ENCODE data around the gene UNC50. TPM values are rescaled to one million over a fixed set of nuclear protein-coding genes. Genes with fewer than 3 reads are reported as not detected.
"Not testable (repeated sequence)": the region's sequence is repeated elsewhere in the genome, so short reads cannot be mapped to it uniquely, and the experiment has no call there.

The UNC50 gene
- total and polyA plus RNA-seq, 7 donors = 12.5 to 61.0 (median 39.4) TPM

DNA sequence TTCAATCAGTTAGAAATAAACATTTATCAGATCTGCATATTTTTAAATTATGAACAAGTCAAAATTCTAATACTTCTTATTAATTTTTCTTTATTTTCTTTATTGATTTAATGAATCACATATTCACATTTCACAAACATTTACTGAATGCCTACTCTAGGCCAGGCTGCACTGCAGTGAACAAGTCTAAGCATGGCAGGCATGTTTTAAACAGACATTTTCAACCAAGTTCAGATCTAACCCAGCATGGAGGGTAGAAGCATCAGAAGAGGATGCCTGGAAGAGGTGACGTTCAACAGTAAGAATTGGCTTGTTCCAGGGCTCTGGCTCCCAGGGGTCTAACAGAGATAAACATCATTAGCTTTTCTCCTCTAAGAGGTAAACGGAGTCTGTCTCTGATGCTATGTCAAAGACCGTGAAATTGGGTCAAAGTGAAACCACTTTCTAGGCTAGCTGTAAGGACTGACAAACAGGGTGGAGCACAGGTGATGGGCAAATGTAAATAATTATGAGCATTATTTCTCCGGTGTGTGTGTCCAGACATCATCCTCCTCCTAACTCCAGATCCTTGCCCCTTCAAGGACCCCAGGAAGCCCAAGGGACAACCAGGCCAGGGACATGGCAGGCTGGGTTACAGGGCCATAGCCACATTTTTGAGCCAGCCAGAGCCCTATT lies 50.6 kb downstream of the UNC50 start:
- DNase-seq = no peak
- H3K9me3 ChIP-seq = no peaks in the 10 kb centered on the region
- intact Hi-C loops (cut with DNase I) = no loop called here
- 77 to 83% methylated on average over 4 of the region's 4 CpGs for WGBS, 2 donors
- H3K27me3 ChIP-seq = no peaks in the 10 kb centered on the region
- H3K27ac ChIP-seq = no peak overlapping the region
- no peaks in the 10 kb centered on the region for H3K4me1 ChIP-seq
- no peak overlapping the region for H3K4me3 ChIP-seq
- TF ChIP-seq EP300 (IDR thresholded peaks at IDR 0.05) = no peak
- TF ChIP-seq POLR2AphosphoS5 (IDR thresholded peaks at IDR 0.05) = no peak
- TF ChIP-seq POLR2A (IDR thresholded peaks at IDR 0.05) = no peak
- H3K36me3 ChIP-seq = peaks cover 0 to 5% (median 0%) of the 10 kb centered on the region in 4 donors

DNA sequence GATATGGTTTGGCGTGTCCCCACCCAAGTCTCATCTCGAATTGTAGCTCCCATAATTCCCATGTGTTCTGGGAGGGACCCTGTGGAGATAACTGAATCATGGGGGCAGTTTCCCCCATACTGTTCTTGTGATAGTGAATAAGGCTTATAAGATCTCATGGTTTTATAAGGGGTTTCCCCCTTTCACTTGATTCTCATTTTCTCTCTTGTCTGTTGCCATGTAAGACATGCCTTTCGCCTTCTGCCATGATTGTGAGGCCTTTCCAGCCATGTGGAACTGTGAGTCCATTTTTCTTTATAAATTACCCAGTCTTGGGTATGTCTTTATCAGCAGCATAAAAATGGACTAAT lies 51.1 kb downstream of the UNC50 start:
- H3K27me3 ChIP-seq; H3K4me3 ChIP-seq; DNase-seq; intact Hi-C loops (cut with DNase I); H3K4me1 ChIP-seq; H3K27ac ChIP-seq; H3K36me3 ChIP-seq; H3K9me3 ChIP-seq: not testable (repeated sequence)
- WGBS, 2 donors = 83 to 93% methylated on average over 3 of the region's 3 CpGs

DNA sequence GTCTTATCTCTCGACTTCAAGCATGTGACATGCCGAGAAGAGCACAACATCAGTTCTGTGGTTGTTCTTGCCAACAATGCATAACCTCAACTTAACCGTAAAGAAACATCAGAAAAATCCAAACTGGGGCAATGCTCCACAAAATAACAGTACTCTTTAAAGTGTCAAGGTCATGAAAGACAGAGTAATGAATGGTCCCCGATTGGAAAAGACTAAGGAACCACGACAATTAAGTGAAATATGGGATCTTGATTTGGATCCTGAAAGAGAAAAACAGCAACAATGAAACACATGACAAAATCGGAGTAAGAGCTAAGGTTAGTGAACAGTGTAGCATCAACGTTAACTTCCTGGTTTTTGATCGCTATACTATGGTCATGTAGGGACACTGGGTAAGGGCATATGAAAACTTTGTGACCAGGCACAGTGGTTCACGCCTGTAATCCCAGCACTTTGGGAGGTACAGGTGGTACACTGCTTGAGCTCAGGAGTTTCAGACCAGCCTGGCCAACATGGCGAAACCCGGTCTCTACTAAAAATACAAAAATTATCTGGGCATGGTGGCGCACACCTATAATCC lies 55.2 kb downstream of the UNC50 start:
- TF ChIP-seq, protein P1, sequence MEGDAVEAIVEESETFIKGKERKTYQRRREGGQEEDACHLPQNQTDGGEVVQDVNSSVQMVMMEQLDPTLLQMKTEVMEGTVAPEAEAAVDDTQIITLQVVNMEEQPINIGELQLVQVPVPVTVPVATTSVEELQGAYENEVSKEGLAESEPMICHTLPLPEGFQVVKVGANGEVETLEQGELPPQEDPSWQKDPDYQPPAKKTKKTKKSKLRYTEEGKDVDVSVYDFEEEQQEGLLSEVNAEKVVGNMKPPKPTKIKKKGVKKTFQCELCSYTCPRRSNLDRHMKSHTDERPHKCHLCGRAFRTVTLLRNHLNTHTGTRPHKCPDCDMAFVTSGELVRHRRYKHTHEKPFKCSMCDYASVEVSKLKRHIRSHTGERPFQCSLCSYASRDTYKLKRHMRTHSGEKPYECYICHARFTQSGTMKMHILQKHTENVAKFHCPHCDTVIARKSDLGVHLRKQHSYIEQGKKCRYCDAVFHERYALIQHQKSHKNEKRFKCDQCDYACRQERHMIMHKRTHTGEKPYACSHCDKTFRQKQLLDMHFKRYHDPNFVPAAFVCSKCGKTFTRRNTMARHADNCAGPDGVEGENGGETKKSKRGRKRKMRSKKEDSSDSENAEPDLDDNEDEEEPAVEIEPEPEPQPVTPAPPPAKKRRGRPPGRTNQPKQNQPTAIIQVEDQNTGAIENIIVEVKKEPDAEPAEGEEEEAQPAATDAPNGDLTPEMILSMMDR (IDR thresholded peaks at IDR 0.05) = no peak
- TF ChIP-seq POLR2A (IDR thresholded peaks at IDR 0.05) (no peak), POLR2AphosphoS5 (IDR thresholded peaks at IDR 0.05) (no peak), EP300 (IDR thresholded peaks at IDR 0.05) (no peak)
- Histone ChIP-seq H3K9me3 (no peaks in the 10 kb centered on the region), H3K27ac (no peak overlapping the region), H3K36me3 (peaks cover 0 to 5% (median 0%) of the 10 kb centered on the region in 4 donors), H3K27me3 (no peaks in the 10 kb centered on the region), H3K4me1 (no peaks in the 10 kb centered on the region), H3K4me3 (no peak overlapping the region)
- DNase-seq = no peak
- WGBS, 2 donors = 80 to 91% methylated on average over 12 of the region's 12 CpGs
- intact Hi-C loops (cut with DNase I) = no loop called here

DNA sequence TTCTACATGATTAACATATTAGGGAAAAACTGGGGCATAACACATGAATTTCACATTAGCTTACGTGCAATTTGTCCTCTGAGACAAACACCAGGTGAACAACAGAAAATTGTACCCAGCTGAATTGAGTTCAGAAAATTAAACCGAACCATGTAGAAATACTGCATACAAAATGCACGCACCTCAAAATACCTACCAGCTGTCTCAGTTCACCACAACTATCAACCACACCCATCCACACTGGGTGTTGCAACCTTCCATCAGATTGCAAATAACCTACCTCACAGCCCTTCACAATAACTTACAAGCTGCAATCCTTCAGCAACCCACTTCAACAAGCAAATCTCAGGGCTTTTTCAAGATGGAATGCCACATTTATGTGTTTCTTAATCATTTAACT lies 55.9 kb downstream of the UNC50 start:
- Histone ChIP-seq H3K36me3 (peaks cover 0 to 5% (median 0%) of the 10 kb centered on the region in 4 donors), H3K9me3 (no peaks in the 10 kb centered on the region), H3K27me3 (no peaks in the 10 kb centered on the region), H3K27ac (no peak overlapping the region), H3K4me1 (no peaks in the 10 kb centered on the region), H3K4me3 (no peak overlapping the region)
- no peak for DNase-seq
- TF ChIP-seq EP300 (IDR thresholded peaks at IDR 0.05) = no peak
- no peak for TF ChIP-seq POLR2AphosphoS5 (IDR thresholded peaks at IDR 0.05)
- no peak for TF ChIP-seq POLR2A (IDR thresholded peaks at IDR 0.05)
- TF ChIP-seq, protein P1 (IDR thresholded peaks at IDR 0.05) = no peak
- WGBS, 2 donors = 69 to 75% methylated on average over 3 of the region's 3 CpGs
- intact Hi-C loops (cut with DNase I) = no loop called here

DNA sequence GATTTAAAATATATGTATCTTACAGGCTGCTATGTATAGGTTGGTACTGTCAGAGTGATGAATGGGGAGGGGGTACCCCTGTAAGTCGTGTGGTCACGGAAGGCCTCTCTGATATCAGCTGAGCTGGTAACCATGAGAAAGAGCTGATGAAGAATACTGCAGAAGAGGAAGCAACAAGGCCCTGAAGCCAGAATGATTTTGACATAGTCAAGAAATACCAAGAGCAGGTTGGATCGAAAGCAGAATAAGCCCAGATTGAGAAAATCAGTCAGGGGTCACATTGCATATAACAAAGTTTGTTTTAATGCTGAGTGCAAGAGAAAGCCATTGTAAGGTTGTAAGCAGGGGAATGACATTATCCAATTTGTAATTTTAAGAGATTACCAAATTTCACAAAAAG lies 57.3 kb downstream of the UNC50 start:
- intact Hi-C loops (cut with DNase I) = no loop called here
- H3K36me3 ChIP-seq = peaks cover 0 to 5% (median 0%) of the 10 kb centered on the region in 4 donors
- no peaks in the 10 kb centered on the region for H3K9me3 ChIP-seq
- DNase-seq = no peak
- H3K4me1 ChIP-seq = no peaks in the 10 kb centered on the region
- 83 to 95% methylated on average over 3 of the region's 3 CpGs for WGBS, 2 donors
- H3K4me3 ChIP-seq = no peak overlapping the region
- TF ChIP-seq POLR2AphosphoS5 (IDR thresholded peaks at IDR 0.05) = no peak
- TF ChIP-seq EP300 (IDR thresholded peaks at IDR 0.05) = no peak
- no peak for TF ChIP-seq POLR2A (IDR thresholded peaks at IDR 0.05)
- TF ChIP-seq, protein P1 (IDR thresholded peaks at IDR 0.05) = no peak
- H3K27ac ChIP-seq = no peak overlapping the region
- H3K27me3 ChIP-seq = no peaks in the 10 kb centered on the region

Other genes starting within 250 kb of the UNC50 start
- gene INPP4A, start 163.7 kb upstream of the UNC50 start, total RNA-seq = 10 to 100 TPM; 30.4 to 49.9 (median 39.9) TPM
- 10 to 100 TPM in 1 of 3 donors, 1 to 10 TPM in 2; 1.8 to 12.2 (median 2.3) TPM for gene INPP4A, start 163.7 kb upstream of the UNC50 start, polyA plus RNA-seq
- 10 to 100 TPM; 35.5 to 53.8 (median 43.4) TPM for gene COA5, start 77 bp upstream of the UNC50 start, total RNA-seq
- gene COA5, start 77 bp upstream of the UNC50 start, polyA plus RNA-seq = 10 to 100 TPM; 28.3 to 44.4 (median 38.8) TPM
- gene MGAT4A, start 122.5 kb downstream of the UNC50 start, total RNA-seq = 10 to 100 TPM in 3 of 4 donors, 1 to 10 TPM in 1; 9.5 to 28.2 (median 16.9) TPM
- gene MGAT4A, start 122.5 kb downstream of the UNC50 start, polyA plus RNA-seq = 10 to 100 TPM; 16.8 to 28.2 (median 24.5) TPM

All from sigmoid colon (tissue), 7 donors.